CD4-positive, alpha-beta T cell treated with Interleukin-6 for 4 hours (primary cell): ENCODE data around the gene OR56A1.
"Not testable (repeated sequence)": the region's sequence is repeated elsewhere in the genome, so short reads cannot be mapped to it uniquely, and the experiment has no call there.

Experiments
- DNase-seq: peaks from one replicate; pipeline ENCODE4 v3.0.0-alpha.2; 2020; ENCODE audit warnings: mixed read lengths

The OR56A1 gene, protein sequence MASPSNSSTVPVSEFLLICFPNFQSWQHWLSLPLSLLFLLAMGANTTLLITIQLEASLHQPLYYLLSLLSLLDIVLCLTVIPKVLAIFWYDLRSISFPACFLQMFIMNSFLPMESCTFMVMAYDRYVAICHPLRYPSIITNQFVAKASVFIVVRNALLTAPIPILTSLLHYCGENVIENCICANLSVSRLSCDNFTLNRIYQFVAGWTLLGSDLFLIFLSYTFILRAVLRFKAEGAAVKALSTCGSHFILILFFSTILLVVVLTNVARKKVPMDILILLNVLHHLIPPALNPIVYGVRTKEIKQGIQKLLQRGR

GRCh38 chr11:6030708-6031405 is at the start of gene OR56A1:
OR56A1 (minus strand) TSS chr11:6030758; CDS start chr11:6027692, 3,066 bp downstream.
- no peak for DNase-seq

- no peak for DNase-seq
These were observed 48.9 kb upstream of the OR56A1 start for GRCh38 chr11:6079463-6079862.

GRCh38 chr11:6077723-6078122 is 47.2 kb upstream of the OR56A1 start:
- no peak for DNase-seq

GRCh38 chr11:6076443-6076842 is 45.9 kb upstream of the OR56A1 start:
- DNase-seq: not testable (repeated sequence)

GRCh38 chr11:6067502-6067901 is 36.9 kb upstream of the OR56A1 start:
- no peak for DNase-seq

GRCh38 chr11:6062691-6063358 is 32.3 kb upstream of the OR56A1 start:
- DNase-seq: no peak

- DNase-seq: no peak
These were observed 30.9 kb upstream of the OR56A1 start for GRCh38 chr11:6061475-6061874.

- no peak for DNase-seq
These were observed 26.9 kb upstream of the OR56A1 start for GRCh38 chr11:6057452-6057851.

DNA sequence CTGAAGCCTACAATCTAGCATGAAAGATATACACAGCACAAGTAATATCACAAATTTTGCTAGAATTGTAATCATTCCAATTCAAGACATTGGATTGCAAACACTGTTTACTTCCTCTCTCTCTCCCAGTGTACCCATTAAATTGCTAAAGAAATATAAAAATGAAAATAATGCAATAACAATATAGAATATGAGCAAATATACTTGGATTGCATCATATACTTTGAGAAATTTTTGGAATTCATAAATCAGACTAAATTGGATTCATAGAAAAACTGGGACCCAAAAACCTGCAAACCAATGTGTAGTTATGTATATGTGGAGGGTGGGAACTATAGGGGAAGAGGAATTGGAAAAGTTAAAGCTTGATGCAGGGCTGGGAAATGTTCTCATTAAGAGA is 25.0 kb upstream of the OR56A1 start:
- no peak for DNase-seq

- DNase-seq: no peak
These were observed 21.8 kb upstream of the OR56A1 start for GRCh38 chr11:6052374-6052773.

DNA sequence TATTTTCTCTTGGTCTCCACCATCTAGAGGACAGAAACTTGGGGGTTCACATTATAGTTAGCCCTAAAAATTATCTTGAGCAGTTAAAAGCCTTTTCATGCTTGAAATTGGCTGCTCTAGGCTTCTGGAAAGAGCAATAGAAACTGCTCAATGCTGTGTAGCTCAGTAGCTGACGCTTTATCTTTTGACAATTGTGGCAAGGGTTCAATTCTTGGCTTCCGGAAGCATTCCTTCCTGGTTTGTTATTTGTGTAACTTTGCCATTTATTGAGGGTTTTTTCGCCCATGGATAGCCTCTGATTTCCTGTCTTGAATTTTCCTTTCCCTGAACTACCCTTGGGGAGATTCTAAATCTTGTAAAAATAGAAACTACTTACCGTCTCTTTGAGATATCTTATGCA is 10.3 kb upstream of the OR56A1 start:
- DNase-seq: no peak

DNA sequence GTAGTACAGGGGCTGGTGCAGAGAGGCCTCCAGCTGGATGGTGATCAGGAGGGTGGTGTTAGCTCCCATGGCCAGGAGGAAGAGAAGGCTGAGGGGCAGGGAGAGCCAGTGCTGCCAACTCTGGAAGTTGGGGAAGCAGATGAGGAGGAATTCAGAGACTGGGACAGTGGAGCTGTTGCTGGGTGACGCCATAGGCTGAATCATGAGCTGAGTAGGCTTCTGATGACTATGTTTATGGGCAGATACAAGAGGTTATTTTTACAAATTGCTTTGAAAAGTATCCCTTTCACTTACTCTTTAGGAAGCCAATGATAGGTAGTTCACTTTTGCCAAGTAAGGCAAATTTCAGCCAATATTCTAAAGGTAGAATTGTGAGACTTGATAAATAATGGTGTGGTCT is 3.1 kb downstream of the OR56A1 start:
- DNase-seq: no peak

- no peak for DNase-seq
These were observed 5.5 kb downstream of the OR56A1 start for GRCh38 chr11:6025056-6025455.

- DNase-seq: no peak
These were observed 7.6 kb downstream of the OR56A1 start for GRCh38 chr11:6022956-6023355.

DNA sequence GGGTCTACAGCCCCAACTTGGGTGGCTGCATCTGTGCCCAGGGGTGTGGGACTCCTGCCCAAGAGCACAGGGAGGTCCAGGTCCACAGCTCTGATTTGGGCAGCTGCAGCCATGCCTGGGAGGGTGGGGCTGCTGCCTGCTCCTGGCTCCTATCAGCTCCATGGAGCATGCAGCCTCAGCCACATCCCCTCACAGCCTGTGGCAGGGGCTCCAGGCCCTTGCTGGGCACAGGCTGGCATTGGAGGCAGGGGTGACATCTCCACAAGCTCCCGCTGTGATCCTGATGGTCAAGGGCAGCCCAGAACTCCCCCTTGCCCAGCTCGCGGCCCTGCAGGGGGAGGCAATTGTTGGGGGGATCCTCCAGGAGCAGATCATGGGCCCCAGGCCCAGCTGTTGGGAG is 17.5 kb downstream of the OR56A1 start:
- DNase-seq: no peak

DNA sequence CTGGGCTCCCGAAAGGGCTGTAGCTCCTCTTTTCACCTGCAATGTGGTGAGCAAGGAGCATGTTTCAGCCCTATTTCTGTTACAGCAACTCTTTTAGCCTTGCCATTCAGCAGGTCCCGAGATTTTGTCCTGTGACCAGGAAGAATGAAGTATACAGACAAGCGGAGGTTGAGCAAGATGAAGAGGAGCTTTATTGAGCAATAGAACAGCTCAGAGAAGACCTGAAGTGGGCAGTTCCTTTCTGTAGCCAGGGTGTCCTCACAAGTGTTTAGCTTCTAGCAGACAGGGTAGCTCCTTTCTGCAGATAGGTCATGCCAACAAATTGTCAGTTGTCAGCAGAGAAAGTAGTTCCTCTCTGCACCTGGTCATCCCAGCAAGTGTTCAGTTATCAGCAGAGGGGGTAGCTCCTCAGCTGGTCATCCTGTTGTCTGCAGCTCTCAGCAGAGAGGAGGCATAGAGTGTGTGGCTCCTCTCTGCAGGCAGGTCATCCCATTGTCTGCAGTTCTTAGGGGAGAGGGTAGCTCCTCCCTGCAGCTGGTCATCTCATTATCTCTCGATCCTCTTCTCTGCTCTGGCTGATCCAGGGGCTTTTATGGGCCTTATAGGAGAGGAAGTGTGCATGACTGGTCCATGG is 18.4 kb downstream of the OR56A1 start:
- DNase-seq: no peak

- no peak for DNase-seq
These were observed 23.7 kb downstream of the OR56A1 start, which contains the start of gene OR56A4 for GRCh38 chr11:6006846-6007245. OR56A4 (minus strand) TSS chr11:6006946; CDS start chr11:6002992, 3,954 bp downstream.

- no peak for DNase-seq
These were observed 24.2 kb downstream of the OR56A1 start for GRCh38 chr11:6006395-6006794.

- no peak for DNase-seq
These were observed 28.3 kb downstream of the OR56A1 start for GRCh38 chr11:6002202-6002699.

- DNase-seq: no peak
These were observed 35.8 kb downstream of the OR56A1 start for GRCh38 chr11:5994791-5995190.

DNA sequence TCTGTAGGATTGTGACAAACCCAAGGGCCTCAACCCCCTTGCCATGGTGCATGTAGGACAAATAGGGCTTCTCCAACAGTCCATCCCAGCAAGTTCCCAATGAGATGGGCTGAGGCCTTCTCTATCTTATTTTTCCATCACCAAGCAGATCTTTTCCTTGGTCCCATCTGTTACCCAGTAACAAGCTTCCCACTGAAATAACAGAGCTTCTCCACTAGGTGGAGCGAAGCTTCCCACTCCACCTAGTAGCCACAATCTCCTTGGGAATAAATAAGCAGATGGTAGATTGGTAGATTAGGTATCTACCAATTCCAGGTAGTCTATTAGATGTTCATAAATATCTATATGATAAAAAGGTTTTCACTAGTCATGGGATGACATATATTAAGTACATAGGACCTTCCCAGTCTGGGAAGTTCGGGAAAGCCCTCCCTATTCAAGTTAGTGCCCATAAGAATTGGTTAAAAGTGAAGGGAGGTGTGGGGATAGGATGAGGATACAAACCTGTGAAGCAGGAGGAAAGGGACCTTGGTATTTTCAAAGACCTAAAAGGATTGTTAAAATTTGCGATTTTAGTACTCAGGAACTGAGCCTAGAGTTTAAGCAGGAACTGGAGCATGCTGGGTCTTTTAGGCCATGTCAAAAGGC is 37.8 kb downstream of the OR56A1 start:
- DNase-seq: no peak

- no peak for DNase-seq
These were observed 38.4 kb downstream of the OR56A1 start for GRCh38 chr11:5992150-5992549.

- no peak for DNase-seq
These were observed 41.4 kb downstream of the OR56A1 start for GRCh38 chr11:5989203-5989602.
